ENCODE results near the gene CFB. TPM values are rescaled to one million over a fixed set of nuclear protein-coding genes. Genes with fewer than 3 reads are reported as not detected.

Gene CFB
- total RNA-seq, result 26.9 and 34.6 TPM in 2 replicates

GRCh38 chr6:31945507-31946369, at the start of gene CFB:
Gene CFB, plus strand, starts transcription at chr6:31946095. Its CDS starts 127 bp downstream, at chr6:31946222.

GRCh38 chr6:31897612-31898382, 48.1 kb upstream of the CFB start, which contains the start of gene EHMT2:
Gene EHMT2, minus strand, starts transcription at chr6:31897698. Its CDS starts 21 bp downstream, at chr6:31897677.

GRCh38 chr6:31901953-31902643, 43.8 kb upstream of the CFB start, which contains the start of gene ZBTB12:
Gene ZBTB12, minus strand, starts transcription at chr6:31902086. Its CDS starts 781 bp downstream, at chr6:31901305.

GRCh38 chr6:31927242-31927862, 18.5 kb upstream of the CFB start, which contains the start of gene C2:
Gene C2, plus strand, starts transcription at chr6:31927717. Its CDS starts 36 bp downstream, at chr6:31927753.

GRCh38 chr6:31958741-31959739, 13.1 kb downstream of the CFB start, which contains the start of the genes NELFE and SKIC2:
Gene NELFE, minus strand, starts transcription at chr6:31958971. Its CDS starts 525 bp downstream, at chr6:31958446.
Gene SKIC2, plus strand, starts transcription at chr6:31959175. Its CDS starts 18 bp downstream, at chr6:31959193.

GRCh38 chr6:31971993-31972708, 26.3 kb downstream of the CFB start, which contains the start of gene DXO:
Gene DXO, minus strand, starts transcription at chr6:31972138. Its CDS starts 463 bp downstream, at chr6:31971675.

GRCh38 chr6:31981744-31982143, 35.8 kb downstream of the CFB start, which contains the start of gene C4A:
Gene C4A, plus strand, starts transcription at chr6:31982057. Its CDS starts 51 bp downstream, at chr6:31982108.

Small RNA genes lying within 50 kb of the gene (small RNA-seq; reads per million reads assigned to genes)
- not detected for gene AL645922.1

Other genes starting within 250 kb of the CFB start
- 29.9 and 35.3 TPM in 2 replicates for gene ABHD16A, start 242.8 kb upstream of the CFB start, total RNA-seq
- not detected in 2 replicates for gene LY6G6F, start 239.2 kb upstream of the CFB start, total RNA-seq
- not detected in 2 replicates for gene LY6G6D, start 230.7 kb upstream of the CFB start, total RNA-seq
- gene LY6G6C, start 224.3 kb upstream of the CFB start, total RNA-seq, result not detected in 2 replicates
- not detected in 2 replicates for gene MPIG6B, start 222.7 kb upstream of the CFB start, total RNA-seq
- 76.2 and 84.3 TPM in 2 replicates for gene DDAH2, start 216.8 kb upstream of the CFB start, total RNA-seq
- 597 and 600 TPM in 2 replicates for gene CLIC1, start 209.6 kb upstream of the CFB start, total RNA-seq
- gene MSH5, start 206.1 kb upstream of the CFB start, total RNA-seq, result 10.7 and 12.3 TPM in 2 replicates
- gene SAPCD1, start 183.4 kb upstream of the CFB start, total RNA-seq, result 0.54 and 1.4 TPM in 2 replicates
- gene VWA7, start 168.8 kb upstream of the CFB start, total RNA-seq, result 1.0 and 1.9 TPM in 2 replicates
- gene VARS1, start 150.3 kb upstream of the CFB start, total RNA-seq, result 38.3 and 45.2 TPM in 2 replicates
- 28.3 and 32.4 TPM in 2 replicates for gene LSM2, start 139.1 kb upstream of the CFB start, total RNA-seq
- gene HSPA1L, start 130.8 kb upstream of the CFB start, total RNA-seq, result 1.0 and 1.4 TPM in 2 replicates
- gene HSPA1A, start 130.6 kb upstream of the CFB start, total RNA-seq, result 91.1 and 137 TPM in 2 replicates
- 123 and 152 TPM in 2 replicates for gene HSPA1B, start 118.4 kb upstream of the CFB start, total RNA-seq
- gene NEU1, start 83.3 kb upstream of the CFB start, total RNA-seq, result 48.6 and 57.6 TPM in 2 replicates
- gene SLC44A4, start 67.1 kb upstream of the CFB start, total RNA-seq, result 0.22 TPM in 1 of 2 replicates, not detected in the other
- gene EHMT2, start 48.4 kb upstream of the CFB start, total RNA-seq, result 41.4 and 51.4 TPM in 2 replicates
- 1.3 and 1.9 TPM in 2 replicates for gene ZBTB12, start 44.0 kb upstream of the CFB start, total RNA-seq
- 19.1 and 22.0 TPM in 2 replicates for gene C2, start 18.4 kb upstream of the CFB start, total RNA-seq
- 97.0 and 105 TPM in 2 replicates for gene NELFE, start 12.9 kb downstream of the CFB start, total RNA-seq
- 35.3 and 40.4 TPM in 2 replicates for gene SKIC2, start 13.1 kb downstream of the CFB start, total RNA-seq
- 11.6 and 13.0 TPM in 2 replicates for gene DXO, start 26.0 kb downstream of the CFB start, total RNA-seq
- 4.0 and 8.2 TPM in 2 replicates for gene C4A, start 36.0 kb downstream of the CFB start, total RNA-seq
- gene C4B, start 68.7 kb downstream of the CFB start, total RNA-seq, result 2.4 and 3.4 TPM in 2 replicates
- 0.13 TPM in 1 of 2 replicates, not detected in the other for gene CYP21A2, start 92.3 kb downstream of the CFB start, total RNA-seq
- 23.9 and 41.1 TPM in 2 replicates for gene TNXB, start 163.2 kb downstream of the CFB start, total RNA-seq
- gene ATF6B, start 182.2 kb downstream of the CFB start, total RNA-seq, result 21.6 and 33.5 TPM in 2 replicates
- 4.6 and 8.8 TPM in 2 replicates for gene FKBPL, start 184.2 kb downstream of the CFB start, total RNA-seq
- 0.39 and 0.54 TPM in 2 replicates for gene PRRT1, start 205.8 kb downstream of the CFB start, total RNA-seq
- gene PPT2, start 208.0 kb downstream of the CFB start, total RNA-seq, result 10.6 and 20.8 TPM in 2 replicates
- 0.86 and 1.7 TPM in 2 replicates for gene EGFL8, start 218.5 kb downstream of the CFB start, total RNA-seq
- 26.8 and 31.0 TPM in 2 replicates for gene AGPAT1, start 230.0 kb downstream of the CFB start, total RNA-seq
- 23.9 and 32.4 TPM in 2 replicates for gene RNF5, start 232.3 kb downstream of the CFB start, total RNA-seq
- 0.54 and 0.78 TPM in 2 replicates for gene AGER, start 238.2 kb downstream of the CFB start, total RNA-seq
- 17.1 and 20.8 TPM in 2 replicates for gene PBX2, start 244.1 kb downstream of the CFB start, total RNA-seq
- gene GPSM3, start 246.5 kb downstream of the CFB start, total RNA-seq, result 0.86 and 1.0 TPM in 2 replicates